Glutamatergic neuron (in vitro differentiated cells): ENCODE measurements around the gene SSTR1. TPM values are rescaled to one million over a fixed set of nuclear protein-coding genes. Genes with fewer than 3 reads are reported as not detected.

Experiments used
- DNase-seq: peaks from one replicate; pipeline ENCODE4 v3.0.0; 2022
- H3K27ac Mint-ChIP-seq: one replicate; pipeline ENCODE4 v1.8.0; 2020; ENCODE audit warnings: mild to moderate bottlenecking, mixed read lengths, inconsistent platforms; ENCODE audit not compliant: unreplicated experiment
- H3K27me3 Mint-ChIP-seq: one replicate; pipeline ENCODE4 v1.8.0; 2020; ENCODE audit warnings: mild to moderate bottlenecking, moderate library complexity, mixed read lengths, inconsistent platforms; ENCODE audit not compliant: unreplicated experiment
- H3K36me3 Mint-ChIP-seq: one replicate; pipeline ENCODE4 v1.8.0; 2020; ENCODE audit warnings: mild to moderate bottlenecking, mixed read lengths, inconsistent platforms; ENCODE audit not compliant: unreplicated experiment
- H3K4me1 Mint-ChIP-seq: one replicate; pipeline ENCODE4 v1.8.0; 2020; ENCODE audit warnings: mild to moderate bottlenecking, low read depth, mixed read lengths, inconsistent platforms; ENCODE audit not compliant: unreplicated experiment
- H3K4me3 Mint-ChIP-seq: one replicate; pipeline ENCODE4 v1.8.0; 2020; ENCODE audit warnings: mild to moderate bottlenecking, mixed read lengths, inconsistent platforms; ENCODE audit not compliant: unreplicated experiment
- H3K9me3 Mint-ChIP-seq: one replicate; pipeline ENCODE4 v1.8.0; 2020; ENCODE audit warnings: mild to moderate bottlenecking, moderate library complexity, mixed read lengths, inconsistent platforms; ENCODE audit not compliant: unreplicated experiment
- CTCF ChIP-seq: fragments of 200-600 bp; sonication (generic); IDR thresholded peaks from one replicate; pipeline ENCODE4 v1.5.0; 2021; ENCODE audit not compliant: partially characterized antibody, unreplicated experiment
- total RNA-seq: library from RNA; stranded (reverse); fragmentation: NEBNext Ultra II Directional; extraction: Animal tissue kit (Norgen Biotek cat#: 25700); gene quantifications from one replicate; pipeline ENCODE4 v1.2.1, GENCODE V29; 2021; ENCODE audit not compliant: unreplicated experiment

Gene SSTR1
- total RNA-seq, 1 donor from 2014 or later = 8.2 TPM

DNA sequence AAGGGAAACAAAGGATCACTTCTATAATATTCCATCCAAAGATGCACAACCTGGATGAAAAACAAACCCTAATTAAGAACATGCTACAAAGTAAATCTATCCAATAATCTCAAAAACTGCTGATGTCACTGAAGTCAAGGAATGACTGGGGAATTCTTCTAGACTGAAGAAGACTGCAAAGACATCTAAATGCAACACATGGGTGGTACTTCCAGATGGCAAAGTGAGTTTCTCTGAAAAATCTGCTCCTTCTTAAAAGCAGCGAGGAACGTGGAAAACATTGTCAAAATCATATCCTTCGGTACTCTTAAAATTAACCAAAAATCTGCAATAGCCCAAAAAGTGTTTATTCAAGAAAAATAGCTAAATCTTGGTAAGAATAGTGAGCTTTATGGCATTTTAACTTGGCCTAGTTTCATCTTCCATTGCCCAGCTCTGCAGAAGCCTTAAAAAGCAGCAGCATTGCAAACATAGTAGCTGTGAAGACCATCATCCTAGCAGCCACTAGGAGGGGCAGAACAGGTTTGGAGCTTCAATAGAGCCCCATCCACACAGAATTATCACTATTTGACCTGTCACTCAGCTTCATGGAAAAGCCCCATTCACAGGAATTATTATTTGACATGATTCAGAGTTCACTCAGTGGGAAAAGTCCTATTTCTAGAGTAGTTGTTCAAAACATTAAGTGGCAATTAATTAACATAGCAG lies 40.8 kb downstream of the SSTR1 start:
- no peak for DNase-seq
- Mint-ChIP-seq H3K4me3 (no peak overlapping the region), H3K27ac (no peak overlapping the region), H3K9me3 (peaks cover 2% of the 10 kb centered on the region), H3K4me1 (no peaks in the 10 kb centered on the region), H3K36me3 (no peaks in the 10 kb centered on the region), H3K27me3 (no peaks in the 10 kb centered on the region)
- TF ChIP-seq CTCF = peak; percentile 21

DNA sequence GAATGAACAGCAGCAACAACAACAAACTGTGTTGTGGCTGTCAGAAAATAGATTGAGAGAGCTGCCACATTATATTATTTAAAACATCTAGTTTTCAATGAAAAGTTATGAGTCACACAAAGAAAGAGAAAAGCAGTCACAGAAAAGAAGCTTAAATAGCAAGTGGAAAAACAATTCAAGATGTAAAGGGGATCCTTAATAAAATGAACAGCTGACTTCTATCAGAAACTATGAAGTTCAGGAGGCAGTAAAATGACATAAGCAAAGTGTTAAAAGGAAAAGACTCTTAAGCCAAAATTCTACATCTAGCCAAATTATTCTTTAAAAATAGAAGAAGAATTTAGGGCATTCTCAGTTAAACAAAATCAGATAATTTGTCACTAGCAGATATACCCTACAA lies 42.6 kb downstream of the SSTR1 start:
- Mint-ChIP-seq H3K27ac (no peak overlapping the region), H3K27me3 (peaks cover 3% of the 10 kb centered on the region), H3K9me3 (peaks cover 2% of the 10 kb centered on the region), H3K4me1 (no peaks in the 10 kb centered on the region), H3K36me3 (no peaks in the 10 kb centered on the region), H3K4me3 (no peak overlapping the region)
- no peak for TF ChIP-seq CTCF
- no peak for DNase-seq

DNA sequence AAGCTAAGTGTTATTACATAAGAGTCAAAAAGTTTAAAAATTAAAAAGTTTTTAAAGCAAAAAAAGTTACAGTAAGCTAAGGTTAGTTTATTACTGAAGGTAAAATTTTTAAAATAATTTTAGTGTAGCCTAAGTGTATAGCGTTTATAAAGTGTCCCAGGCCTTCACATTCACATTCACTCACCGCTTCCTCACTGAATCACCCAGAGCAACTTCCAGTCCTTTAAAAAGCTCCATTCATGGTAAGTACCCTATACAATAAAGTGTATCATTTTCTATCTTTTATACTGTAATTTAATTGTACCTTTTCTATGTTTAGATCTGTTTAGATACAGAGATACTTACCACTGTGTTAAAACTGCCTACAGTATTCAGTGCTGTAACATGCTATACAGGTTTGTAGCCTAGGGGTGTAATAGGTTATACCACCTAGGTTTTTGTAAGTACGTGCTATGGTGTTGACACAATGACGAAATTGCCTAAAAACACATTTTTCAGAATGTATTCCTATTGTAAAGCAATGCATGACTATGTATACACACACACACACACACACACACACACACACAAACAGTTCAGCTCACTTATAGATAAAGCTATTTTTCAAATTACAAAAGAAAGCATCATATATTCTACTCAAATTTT lies 44.5 kb downstream of the SSTR1 start:
- H3K4me1 Mint-ChIP-seq = no peaks in the 10 kb centered on the region
- H3K27me3 Mint-ChIP-seq = peaks cover 3% of the 10 kb centered on the region
- no peaks in the 10 kb centered on the region for H3K36me3 Mint-ChIP-seq
- H3K27ac Mint-ChIP-seq = no peak overlapping the region
- no peak for DNase-seq
- peaks cover 2% of the 10 kb centered on the region for H3K9me3 Mint-ChIP-seq
- TF ChIP-seq CTCF = no peak
- H3K4me3 Mint-ChIP-seq = no peak overlapping the region

DNA sequence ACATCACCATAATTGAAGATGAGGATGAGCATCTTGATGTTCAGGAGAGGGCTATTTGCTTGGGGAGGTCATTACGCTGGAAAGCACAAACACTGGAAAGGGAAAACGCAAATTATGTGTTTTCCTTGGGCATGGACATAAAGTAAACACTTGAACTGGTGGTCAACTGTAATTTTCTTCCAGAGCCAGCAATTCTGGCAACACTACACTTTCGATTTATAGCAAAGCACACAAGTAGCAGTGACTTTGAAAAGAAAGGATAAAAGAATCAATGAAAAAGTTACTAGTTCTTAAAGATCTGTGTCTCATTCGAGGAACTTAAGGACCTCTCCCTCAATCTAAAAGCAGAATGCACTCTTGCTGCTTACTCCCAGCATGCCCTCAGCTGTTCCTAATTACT lies 46.0 kb downstream of the SSTR1 start:
- TF ChIP-seq CTCF = no peak
- H3K4me3 Mint-ChIP-seq = no peak overlapping the region
- no peak for DNase-seq
- no peaks in the 10 kb centered on the region for H3K36me3 Mint-ChIP-seq
- H3K9me3 Mint-ChIP-seq = peaks cover 2% of the 10 kb centered on the region
- H3K27ac Mint-ChIP-seq = no peak overlapping the region
- peaks cover 3% of the 10 kb centered on the region for H3K27me3 Mint-ChIP-seq
- H3K4me1 Mint-ChIP-seq = no peaks in the 10 kb centered on the region

DNA sequence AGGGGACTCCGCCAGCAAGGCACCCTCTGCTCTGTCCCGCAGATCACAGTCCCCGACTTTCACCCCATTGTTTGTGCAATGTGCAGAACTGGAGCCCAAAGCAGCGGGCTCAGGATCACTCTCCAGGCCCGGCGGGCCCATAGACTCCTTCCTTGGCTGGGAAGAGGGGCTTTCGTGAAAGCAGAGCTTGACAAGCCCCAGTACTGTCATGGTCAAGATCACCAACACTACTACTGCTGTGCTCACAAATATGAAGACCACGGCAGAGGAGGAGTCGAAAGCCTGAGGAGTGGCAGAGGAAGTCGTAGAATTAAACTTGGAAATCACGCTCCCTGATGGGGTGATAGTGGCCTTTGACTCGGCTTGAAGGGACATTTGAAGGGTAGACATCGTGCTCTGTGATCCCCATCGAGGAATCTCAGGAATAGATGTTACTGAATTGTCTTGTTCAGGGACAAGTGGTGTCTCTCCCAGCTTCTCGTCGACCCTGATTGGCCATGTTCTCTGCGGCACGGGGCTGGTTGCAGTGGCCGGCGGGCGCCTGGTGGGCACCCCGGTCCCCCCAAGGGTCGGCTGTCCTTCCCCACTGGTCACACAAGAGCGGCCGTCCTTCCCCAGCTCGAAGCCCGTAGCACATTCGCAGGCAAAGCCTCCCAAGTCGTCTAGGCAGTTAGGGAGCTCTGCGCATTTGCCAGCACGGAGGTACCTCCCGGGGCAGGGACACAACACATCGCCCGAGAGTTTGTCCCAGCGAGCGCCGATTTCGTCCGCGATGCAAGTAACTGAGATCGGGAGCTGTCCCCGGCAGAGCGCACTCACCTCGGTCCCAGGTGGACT lies 47.1 kb downstream of the SSTR1 start:
- Mint-ChIP-seq H3K27me3 (peaks cover 3% of the 10 kb centered on the region), H3K4me3 (peak overlapping the region; percentile 74), H3K36me3 (no peaks in the 10 kb centered on the region), H3K9me3 (peaks cover 2% of the 10 kb centered on the region), H3K27ac (no peak overlapping the region), H3K4me1 (no peaks in the 10 kb centered on the region)
- no peak for TF ChIP-seq CTCF
- peak; percentile 34 for DNase-seq
